Measurements from ENCODE around the gene RABGAP1L. TPM values are rescaled to one million over a fixed set of nuclear protein-coding genes. Genes with fewer than 3 reads are reported as not detected.

Gene RABGAP1L
- total and polyA plus RNA-seq, 10 of the 15 experiments (the other 5 are each of a cell fraction or from before 2014, with no cell fraction given), result 5.8 to 194 (median 113) TPM

GRCh38 chr1:174975764-174976163, 816.4 kb downstream of the RABGAP1L start:
- ATAC-seq (no peak), DNase-seq (ENCODE audit: low read depth, low spot score) (no peak), FAIRE-seq (no peak)
- ChIA-PET SMC1A (ENCODE audit: uncharacterized antibody, unreplicated experiment) (interaction anchor here (1.2 to 6.8 kb wide), 8 partner anchors 10 to 101 kb away, joined by 3 to 44 read pairs (median 6); no protein-coding TSS in a partner anchor), RAD21 (ENCODE audit: unreplicated experiment) (interaction anchor here (0.7 to 2.6 kb wide), 4 partner anchors 10 to 205 kb away, joined by 3 to 9 read pairs (median 4); no protein-coding TSS in a partner anchor), POLR2A (interaction anchor here (1.3 to 2.1 kb wide), 2 partner anchors 13 to 25 kb away, joined by 3 to 5 read pairs; partner anchors contain the start of gene CACYBP), CTCF (interaction anchor here (1.1 to 2.1 kb wide), 7 partner anchors 8 to 205 kb away, joined by 3 to 7 read pairs (median 4); partner anchors contain the start of gene CACYBP)
- Histone ChIP-seq H4K20me1 (ENCODE audit: control insufficient read depth, insufficient read depth) (no peaks in the 10 kb centered on the region), H3K79me2 (ENCODE audit: control insufficient read depth, insufficient read depth, low read length) (no peaks in the 10 kb centered on the region), H3K9me3 (replicated peaks; ENCODE audit: control insufficient read depth, insufficient read depth, low read length) (no peaks in the 10 kb centered on the region), H3K9ac (ENCODE audit: control insufficient read depth, insufficient read depth, low read length) (no peak overlapping the region), H3K4me2 (ENCODE audit: control insufficient read depth, insufficient read depth) (no peak overlapping the region), H2AFZ (ENCODE audit: control insufficient read depth, low read depth, low read length) (no peak overlapping the region), H3K4me1 (ENCODE audit: control insufficient read depth, insufficient read depth, low read length) (peaks cover 8% of the 10 kb centered on the region; the same call in 1 of the 2 replicates), H3K36me3 (ENCODE audit: control insufficient read depth in 2 of 2, insufficient read depth in 2 of 2, low read length in 1 of 2) (peaks cover 1 to 26% of the 10 kb centered on the region in 2 experiments), H3K27me3 (replicated peaks in 1 of 2; ENCODE audit: control insufficient read depth in 2 of 2, insufficient read depth in 2 of 2, low read length in 1 of 2) (no peaks in the 10 kb centered on the region), H3K4me3 (no peak overlapping the region), H3K27ac (ENCODE audit: control insufficient read depth, insufficient read depth) (no peak overlapping the region)
- no peak for TF ChIP-seq ZNF24 (IDR thresholded peaks at IDR 0.05)
- no peak for TF ChIP-seq RELB (IDR thresholded peaks at IDR 0.05; ENCODE audit: low read depth)
- no TSS peak for BruUV-seq (replicated peaks)
- WGBS (ENCODE audit: insufficient coverage, insufficient replicate concordance, low lambda C conversion rate, missing lambda C conversion rate), result 100% methylated on average over 1 of the region's 1 CpG
- in situ Hi-C loops (cut with MboI) (no loop called here), intact Hi-C loops (cut with micrococcal nuclease; ENCODE audit: unreplicated experiment) (no loop called here)

- no peak for DNase-seq (ENCODE audit: low read depth, low spot score)
- no peak for FAIRE-seq
- 50% methylated on average over 4 of the region's 4 CpGs for WGBS (ENCODE audit: insufficient coverage, insufficient replicate concordance, low lambda C conversion rate, missing lambda C conversion rate)
Measured at GRCh38 chr1:174976436-174977108, 817.3 kb downstream of the RABGAP1L start.

More at GRCh38 chr1:174976436-174977108, 817.3 kb downstream of the RABGAP1L start:
- Histone ChIP-seq H3K79me2 (ENCODE audit: control insufficient read depth, insufficient read depth, low read length) (no peaks in the 10 kb centered on the region), H3K27me3 (replicated peaks in 1 of 2; ENCODE audit: control insufficient read depth in 2 of 2, insufficient read depth in 2 of 2, low read length in 1 of 2) (no peaks in the 10 kb centered on the region), H3K4me2 (ENCODE audit: control insufficient read depth, insufficient read depth) (no peak overlapping the region), H3K4me1 (ENCODE audit: control insufficient read depth, insufficient read depth, low read length) (peaks cover 4% of the 10 kb centered on the region; the same call in 1 of the 2 replicates), H3K27ac (ENCODE audit: control insufficient read depth, insufficient read depth) (no peak overlapping the region), H3K9me3 (replicated peaks; ENCODE audit: control insufficient read depth, insufficient read depth, low read length) (no peaks in the 10 kb centered on the region), H2AFZ (ENCODE audit: control insufficient read depth, low read depth, low read length) (no peak overlapping the region), H3K36me3 (ENCODE audit: control insufficient read depth in 2 of 2, insufficient read depth in 2 of 2, low read length in 1 of 2) (peaks cover 1 to 26% of the 10 kb centered on the region in 2 experiments), H4K20me1 (ENCODE audit: control insufficient read depth, insufficient read depth) (no peaks in the 10 kb centered on the region), H3K4me3 (no peak overlapping the region), H3K9ac (ENCODE audit: control insufficient read depth, insufficient read depth, low read length) (no peak overlapping the region)
- SMC1A ChIA-PET (ENCODE audit: uncharacterized antibody, unreplicated experiment), result interaction anchor here (0.9 to 6.8 kb wide), 11 partner anchors 9 to 177 kb away, joined by 3 to 44 read pairs (median 4); no protein-coding TSS in a partner anchor
- TF ChIP-seq BHLHE40 (IDR thresholded peaks at IDR 0.05; ENCODE audit: borderline replicate concordance in 1 of 2, low read depth in 2 of 2, low read length in 1 of 2) (peak in 1 of 2 experiments; percentile 17; a peak in 1 of 4 replicates), POLR2AphosphoS5 (IDR thresholded peaks at IDR 0.05; ENCODE audit: low read length) (no peak), SRF (IDR thresholded peaks at IDR 0.05; ENCODE audit: low read depth in 2 of 2, low read length in 2 of 2) (no peak), ETV6 (conservative IDR thresholded peaks at IDR 0.05 in 1 of 2, IDR thresholded peaks at IDR 0.05 in 1 of 2; ENCODE audit: borderline replicate concordance in 1 of 2, low read depth in 1 of 2) (no peak), DPF2 (IDR thresholded peaks at IDR 0.05) (no peak), PKNOX1 (IDR thresholded peaks at IDR 0.05) (0 out of 2 replicates have a peak, but pooled peaks have one; percentile 17)
- in situ Hi-C loops (cut with MboI), result no loop called here
- POLR2A ChIA-PET, result interaction anchor here (1.3 to 2.1 kb wide), 2 partner anchors 12 to 24 kb away, joined by 3 to 5 read pairs; partner anchors contain the start of gene CACYBP
- peak; percentile 45 for ATAC-seq
- RAD21 ChIA-PET (ENCODE audit: unreplicated experiment), result interaction anchor here (0.8 to 2.6 kb wide), 5 partner anchors 8 to 93 kb away, joined by 3 to 9 read pairs (median 3); no protein-coding TSS in a partner anchor
- CTCF ChIA-PET, result interaction anchor here (0.7 to 2.1 kb wide), 8 partner anchors 13 to 206 kb away, joined by 3 to 7 read pairs (median 4); partner anchors contain the start of gene CACYBP
- intact Hi-C loops (cut with micrococcal nuclease; ENCODE audit: unreplicated experiment), result no loop called here
- BruUV-seq (replicated peaks), result no TSS peak

Data from GM12878 (cell line).